ENCODE results near the gene NFIL3.

Gene NFIL3

DNA sequence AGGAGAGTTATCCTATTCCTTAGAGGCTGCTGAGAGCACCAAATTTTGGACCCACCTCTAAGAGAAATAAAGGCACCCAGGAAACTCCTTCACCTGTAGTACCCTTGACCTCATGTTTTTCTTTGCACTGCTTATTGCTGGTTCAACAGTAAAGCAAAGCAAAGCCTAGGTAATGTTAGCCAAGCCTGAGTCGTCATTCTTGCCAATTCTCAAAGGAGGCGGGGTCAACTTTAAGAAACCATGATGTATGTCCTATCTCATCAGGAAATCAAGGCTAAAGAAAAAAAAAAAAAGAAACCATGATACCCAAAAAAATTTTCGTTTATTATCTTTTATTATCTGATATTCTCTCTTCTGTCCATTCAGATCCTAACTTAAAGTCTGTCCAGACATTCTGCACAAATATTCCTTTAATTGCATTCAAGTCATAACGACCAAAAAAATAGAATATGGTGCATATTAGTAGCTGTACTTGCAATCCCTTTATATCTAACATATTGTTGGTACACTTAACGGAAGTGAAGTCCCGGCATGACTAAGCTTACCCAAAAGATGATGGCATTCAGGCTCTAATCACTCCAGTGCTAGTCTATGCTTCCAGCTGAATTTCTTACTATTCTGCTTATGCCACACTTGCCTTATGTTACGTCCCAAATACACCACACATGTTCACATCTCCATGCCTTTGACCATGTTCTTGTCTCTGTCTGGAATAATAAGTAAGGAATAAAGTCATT, 63.7 kb downstream of the NFIL3 start:
- DNase-seq (ENCODE audit: low spot score), result no peak

GRCh38 chr9:91359083-91359482, 64.5 kb downstream of the NFIL3 start:
- DNase-seq (ENCODE audit: low spot score), result no peak

Data from SW480 (cell line).